NCI-H345 treated with DMSO at 0.1 percent for 48 hours (cell line): ENCODE results near the gene SUCLG2.

Experiments used
- DNase-seq: peaks from one replicate; lab custom pipeline; 2025; ENCODE audit not compliant: unreplicated experiment; lab: John Stamatoyannopoulos, UW

The SUCLG2 gene

GRCh38 chr3:67654099-67654843 is at the start of gene SUCLG2:
SUCLG2 (minus strand) TSS chr3:67654612; CDS start chr3:67654586, 26 bp downstream.
- no peak for DNase-seq

DNA sequence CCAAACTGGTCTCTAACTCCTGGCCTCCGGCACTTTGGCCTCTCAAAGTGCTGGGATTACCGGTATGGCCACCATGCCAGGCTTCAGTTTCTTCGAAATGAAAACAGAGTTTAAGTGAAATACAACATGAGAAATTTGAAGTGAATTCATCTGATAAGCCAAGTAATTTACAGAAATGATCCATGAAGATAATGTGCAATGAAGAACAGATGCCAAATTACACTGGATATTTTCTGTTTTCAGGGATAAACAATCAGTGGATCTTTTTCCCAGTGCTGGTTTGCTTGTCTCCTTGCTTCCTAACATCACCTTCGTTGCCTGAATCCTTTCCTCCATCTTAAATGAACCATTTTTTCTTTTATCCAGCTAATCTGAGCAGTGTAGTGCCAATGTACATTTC is 46.2 kb upstream of the SUCLG2 start:
- no peak for DNase-seq

DNA sequence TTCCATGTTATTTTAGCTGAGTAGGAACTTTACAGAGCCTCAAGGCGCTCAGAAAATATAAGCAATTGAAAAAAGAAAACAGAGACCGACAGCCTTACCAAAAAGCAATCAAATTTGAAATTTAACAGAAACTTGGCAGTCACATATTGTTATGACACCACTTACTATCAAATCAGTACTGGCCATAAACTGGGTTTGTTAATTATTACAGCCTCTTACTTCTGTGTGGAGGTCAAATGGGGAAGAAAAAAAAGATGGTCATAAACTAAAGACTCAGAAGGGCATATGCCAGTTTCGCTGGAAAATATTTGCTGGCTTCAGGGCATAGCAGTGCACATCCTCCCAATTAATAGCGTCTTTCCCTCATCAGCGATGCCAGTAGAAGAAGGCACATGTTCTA is 45.5 kb upstream of the SUCLG2 start:
- no peak for DNase-seq

- no peak for DNase-seq
Measured at GRCh38 chr3:67692621-67693020, 38.2 kb upstream of the SUCLG2 start.

DNA sequence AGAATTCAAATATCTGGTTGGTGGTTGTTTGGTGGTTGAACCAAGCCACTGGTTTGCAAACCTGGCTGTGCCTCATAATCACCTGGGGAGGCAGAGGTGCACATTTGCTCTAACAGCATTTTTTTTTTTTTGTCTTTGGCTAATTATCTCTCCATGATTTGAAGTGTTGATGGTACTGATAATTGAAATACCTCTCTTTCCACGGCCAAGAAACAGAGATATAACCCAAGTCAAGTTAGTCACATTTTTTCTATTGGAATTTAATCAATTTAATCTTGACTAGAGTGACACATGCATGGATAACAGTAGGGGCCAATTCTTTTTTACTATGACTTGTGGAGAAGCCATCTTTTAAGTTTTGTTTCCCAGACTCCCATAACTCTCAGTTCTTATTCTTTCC is 37.5 kb upstream of the SUCLG2 start:
- DNase-seq = no peak

DNA sequence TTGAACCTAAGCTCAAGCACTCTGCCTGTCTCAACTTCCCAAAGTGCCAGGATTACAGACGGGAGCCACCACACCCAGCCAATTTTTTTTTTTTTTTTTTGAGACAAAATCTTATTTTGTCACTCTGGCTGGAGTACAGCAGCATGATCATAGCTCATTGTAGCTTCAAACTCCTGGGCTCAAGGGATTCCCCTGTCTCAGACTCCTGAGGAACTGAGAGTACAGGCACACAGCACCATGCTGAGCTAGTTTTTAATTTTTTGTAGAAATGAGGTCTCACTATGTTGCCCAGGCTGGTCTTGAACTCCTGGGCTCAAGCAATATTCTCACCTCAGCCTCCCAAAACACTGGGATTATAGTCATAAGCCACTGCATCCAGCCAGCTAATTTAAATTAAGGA is 36.8 kb upstream of the SUCLG2 start:
- DNase-seq = no peak

DNA sequence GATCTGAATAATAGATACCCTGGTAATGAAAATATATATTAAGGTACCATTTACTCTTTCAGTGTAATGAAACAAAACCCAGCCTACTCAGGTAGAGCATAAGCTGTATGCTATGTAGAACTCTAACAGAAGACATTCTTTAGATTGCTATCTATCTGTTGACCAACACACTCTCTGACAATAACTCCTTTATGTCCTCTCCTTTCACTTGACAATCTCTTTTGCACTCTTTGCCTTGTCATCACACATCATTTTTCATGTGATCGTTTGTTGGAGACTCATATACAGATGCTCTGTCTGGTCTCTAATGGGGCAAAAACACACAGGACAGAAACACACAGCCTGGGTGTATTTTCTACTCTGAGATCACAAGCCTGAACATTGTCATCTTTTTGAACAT is 35.4 kb upstream of the SUCLG2 start:
- DNase-seq = no peak

GRCh38 chr3:67688231-67688630 is 33.8 kb upstream of the SUCLG2 start:
- no peak for DNase-seq

- DNase-seq = no peak
Measured at GRCh38 chr3:67686069-67686468, 31.7 kb upstream of the SUCLG2 start.

DNA sequence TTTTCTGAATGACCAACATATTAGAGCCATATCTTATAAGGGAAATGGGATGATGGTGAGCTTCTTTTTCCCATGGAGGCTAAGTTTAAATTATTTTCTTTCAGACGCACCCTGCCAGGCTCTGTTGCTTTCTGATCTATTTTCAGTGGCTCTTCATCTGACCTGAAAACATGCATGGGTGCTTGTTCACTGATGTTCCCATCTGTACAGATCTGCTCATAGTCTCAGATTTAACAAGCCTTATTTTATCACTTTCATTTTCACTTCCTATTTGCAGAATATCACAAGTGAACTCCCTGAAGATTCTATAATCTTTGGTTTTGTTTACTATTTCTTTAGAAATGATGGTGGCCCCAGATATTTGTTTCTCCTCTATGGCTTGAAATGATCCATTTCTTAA is 31.1 kb upstream of the SUCLG2 start:
- DNase-seq = no peak

- no peak for DNase-seq
Measured at GRCh38 chr3:67684211-67684610, 29.8 kb upstream of the SUCLG2 start.

DNA sequence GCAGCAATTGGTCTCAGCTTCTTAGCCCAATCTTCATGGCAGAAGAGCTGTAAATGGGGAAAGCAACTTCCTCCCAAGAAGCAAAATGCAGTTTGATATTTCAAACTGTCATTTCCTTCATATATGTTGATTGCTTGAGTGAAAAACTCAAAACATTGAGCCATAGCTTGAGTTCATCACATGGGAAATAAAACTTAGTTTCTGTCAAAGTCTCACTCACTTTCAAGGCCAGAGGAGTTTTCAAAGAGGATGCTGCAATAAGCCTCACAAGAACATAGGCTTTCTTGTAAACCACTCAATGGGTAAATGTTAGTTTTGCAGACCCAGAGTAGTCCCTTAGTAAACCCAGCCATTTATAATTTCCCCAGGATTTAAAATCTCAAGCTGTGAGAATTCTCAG is 29.1 kb upstream of the SUCLG2 start:
- DNase-seq = no peak

DNA sequence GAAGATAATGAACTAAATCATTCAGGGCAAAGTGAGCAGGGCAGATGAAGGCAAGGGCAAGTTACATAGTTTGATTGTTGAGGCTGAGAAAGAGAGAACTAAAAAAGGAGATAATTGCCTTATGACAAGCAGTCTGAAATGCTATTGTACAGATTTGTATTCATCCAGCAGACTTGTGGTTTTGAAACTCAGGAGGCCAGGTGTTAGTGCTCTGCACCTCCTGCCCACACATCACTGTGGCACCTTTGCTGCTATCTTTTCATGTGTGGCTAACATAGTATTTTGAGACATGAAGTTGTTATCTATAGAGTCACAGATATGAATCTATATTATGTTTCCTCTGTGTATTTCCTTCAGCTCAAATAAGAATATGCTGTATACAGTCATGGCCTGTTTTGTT is 24.3 kb upstream of the SUCLG2 start:
- no peak for DNase-seq

DNA sequence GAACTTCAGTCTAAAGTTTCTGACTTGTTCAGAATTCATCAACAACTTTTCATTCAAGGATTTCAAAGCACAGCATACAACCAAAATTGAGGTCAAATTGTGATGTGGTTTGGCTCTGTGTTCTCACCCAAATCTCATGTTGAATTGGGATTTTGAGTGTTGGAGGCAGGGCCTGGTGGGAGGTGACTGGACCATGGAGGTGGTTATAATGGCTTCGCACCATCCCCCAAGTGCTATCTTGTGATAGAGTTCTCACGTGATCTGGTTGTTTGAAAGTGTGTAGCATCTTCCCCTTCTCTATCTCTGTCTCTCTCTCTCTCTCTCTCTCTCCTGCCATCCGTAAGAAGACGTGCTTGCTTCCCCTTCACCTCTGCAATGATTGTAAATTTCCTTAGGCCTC is 19.6 kb upstream of the SUCLG2 start:
- no peak for DNase-seq

DNA sequence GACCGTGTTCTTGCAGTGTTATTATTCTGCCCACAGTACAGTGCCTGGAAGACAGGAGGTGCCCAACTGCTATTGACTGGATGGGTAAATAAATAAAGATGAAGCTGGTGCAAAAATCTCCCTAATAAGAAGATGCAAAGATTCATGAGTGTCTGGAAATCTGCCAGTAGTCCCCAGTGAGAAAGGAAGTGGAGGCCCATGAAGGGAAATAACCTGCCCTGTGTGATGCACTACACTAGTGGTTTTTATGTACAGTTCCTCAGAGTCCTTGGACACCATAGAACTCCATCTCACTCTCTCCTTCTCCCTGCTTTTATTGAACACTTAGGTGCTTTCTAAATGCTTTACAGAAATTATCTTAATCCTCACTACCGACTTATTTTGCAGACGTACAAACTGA is 8.3 kb upstream of the SUCLG2 start:
- DNase-seq = no peak

- no peak for DNase-seq
Measured at GRCh38 chr3:67661089-67661488, 6.7 kb upstream of the SUCLG2 start.

- DNase-seq = no peak
Measured at GRCh38 chr3:67657192-67657591, 2.8 kb upstream of the SUCLG2 start.

DNA sequence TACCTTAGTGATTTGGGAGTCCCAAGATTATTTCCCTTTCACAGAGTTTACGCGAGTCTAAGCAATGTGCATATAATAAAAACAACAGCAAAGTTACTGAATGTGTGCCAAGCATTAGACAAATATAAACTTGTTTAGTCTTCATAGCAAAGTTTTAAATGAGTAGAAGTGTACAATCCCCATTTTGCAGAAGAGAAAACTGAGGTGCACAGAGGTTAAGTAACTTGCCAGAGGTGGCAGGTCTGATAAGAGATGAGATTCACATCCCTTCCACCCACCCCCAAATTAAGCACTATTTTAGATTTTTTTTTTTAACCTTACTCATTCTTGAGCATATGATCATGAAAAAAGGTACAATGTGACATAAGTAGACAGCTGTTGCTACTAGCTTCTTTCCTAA is 2.2 kb upstream of the SUCLG2 start:
- DNase-seq = no peak

DNA sequence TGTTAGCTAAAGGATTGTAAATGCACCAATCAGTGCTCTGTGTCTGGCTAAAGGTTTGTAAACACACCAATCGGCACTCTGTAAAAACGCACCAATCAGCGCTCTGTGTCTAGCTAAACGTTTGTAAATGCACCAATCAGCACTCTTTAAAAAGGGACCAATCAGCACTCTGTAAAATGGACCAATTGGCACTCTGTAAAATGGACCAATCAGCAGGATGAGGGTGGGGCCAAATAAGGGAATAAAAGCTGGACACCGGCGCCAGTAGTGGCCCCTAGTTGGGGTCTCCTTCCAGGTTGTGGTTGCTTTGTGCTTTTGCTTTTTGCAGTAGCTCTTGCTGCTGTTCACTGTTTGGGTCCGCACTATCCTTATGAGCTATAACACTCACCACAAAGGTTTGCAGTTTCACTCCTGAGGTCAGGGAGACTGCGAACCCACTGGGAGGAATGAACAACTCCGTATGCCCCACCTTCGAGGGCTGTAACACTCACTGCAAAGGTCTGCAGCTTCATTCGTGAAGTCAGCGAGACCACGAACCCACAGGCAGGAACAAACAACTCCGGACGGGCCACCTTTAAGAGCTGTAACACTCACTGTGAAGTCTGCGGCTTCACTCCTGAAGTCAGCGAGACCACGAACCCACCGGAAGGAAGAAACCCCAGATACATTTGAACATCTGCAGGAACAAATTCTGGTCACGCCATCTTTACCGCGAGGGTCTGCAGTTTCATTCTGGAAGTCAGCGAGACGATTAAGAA is 1.1 kb upstream of the SUCLG2 start:
- DNase-seq = no peak

DNA sequence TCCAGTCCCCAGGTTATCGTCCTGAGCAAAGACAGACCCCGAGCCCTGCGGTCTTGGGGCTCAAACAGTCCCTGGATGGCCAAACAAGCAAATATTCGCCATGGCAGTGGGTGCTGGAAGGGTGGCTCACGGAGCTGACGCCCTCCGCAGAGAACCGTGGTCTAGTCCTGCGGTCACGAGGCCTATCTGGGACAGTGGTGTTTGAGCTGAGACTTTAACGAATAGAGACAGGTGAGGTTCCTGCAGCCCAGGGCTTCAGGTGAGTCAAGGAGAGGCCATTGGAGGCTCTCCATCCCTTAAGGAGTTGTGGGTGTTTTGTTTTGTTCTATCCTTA is 399 bp upstream of the SUCLG2 start:
- no peak for DNase-seq

DNA sequence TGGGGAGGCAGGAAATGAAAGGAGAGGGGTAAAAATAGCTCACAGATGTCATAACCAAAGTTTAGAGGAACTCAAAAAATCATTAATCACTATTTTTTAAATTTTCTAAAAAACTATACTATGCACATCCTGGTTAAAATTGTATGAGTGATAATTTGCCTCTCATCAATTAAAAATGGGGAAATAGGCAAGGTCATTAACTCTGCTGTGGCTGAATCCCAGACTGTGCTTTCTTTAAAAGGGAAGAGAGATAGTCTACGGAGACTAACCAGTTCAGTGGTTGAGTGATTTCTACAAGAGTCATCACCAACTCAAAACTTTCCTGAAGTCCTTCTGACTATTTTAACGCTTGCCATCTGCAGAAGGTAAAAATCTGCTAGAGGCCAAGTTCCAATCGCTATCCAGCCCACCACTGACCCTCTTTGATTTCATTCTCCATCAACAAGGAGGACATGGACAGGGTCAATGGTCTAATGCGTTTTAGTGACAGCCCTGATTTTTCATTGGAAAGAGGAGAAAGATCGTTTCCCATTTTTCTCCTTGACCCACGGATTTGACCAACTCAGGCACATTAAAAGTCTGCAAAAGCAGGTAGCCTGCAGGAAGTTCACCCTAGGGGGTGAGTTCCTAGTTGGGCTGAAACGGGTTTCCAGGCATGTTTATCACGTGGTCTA is 850 bp downstream of the SUCLG2 start:
- DNase-seq = no peak

DNA sequence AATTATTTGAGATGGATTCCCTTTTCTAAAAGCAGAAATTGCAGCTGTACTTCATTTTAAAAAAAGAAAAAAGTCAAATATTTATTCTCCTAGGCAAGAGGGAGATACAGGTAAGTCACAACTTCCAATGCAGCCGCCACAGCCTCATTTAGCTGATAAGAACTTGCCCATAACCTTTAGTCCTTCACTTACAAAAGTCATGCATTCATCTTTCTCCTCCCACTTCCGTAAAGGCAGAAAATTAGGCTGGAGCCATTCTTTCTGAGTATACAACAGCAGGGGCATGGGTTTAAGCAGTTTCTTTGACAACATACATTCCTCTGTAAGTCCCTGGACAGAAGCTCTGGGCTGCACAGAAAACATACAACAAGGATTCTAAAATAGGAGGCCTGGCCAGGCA is 4.3 kb downstream of the SUCLG2 start:
- no peak for DNase-seq
